NCI-H146 treated with DMSO at 0.1 percent for 48 hours (cell line): ENCODE results near the gene WWC2.
"Not testable (repeated sequence)": the region's sequence is repeated elsewhere in the genome, so short reads cannot be mapped to it uniquely, and the experiment has no call there.

Experiments used
- DNase-seq: peaks from one replicate; lab custom pipeline; 2025; ENCODE audit not compliant: unreplicated experiment; lab: John Stamatoyannopoulos, UW

The WWC2 gene

DNA sequence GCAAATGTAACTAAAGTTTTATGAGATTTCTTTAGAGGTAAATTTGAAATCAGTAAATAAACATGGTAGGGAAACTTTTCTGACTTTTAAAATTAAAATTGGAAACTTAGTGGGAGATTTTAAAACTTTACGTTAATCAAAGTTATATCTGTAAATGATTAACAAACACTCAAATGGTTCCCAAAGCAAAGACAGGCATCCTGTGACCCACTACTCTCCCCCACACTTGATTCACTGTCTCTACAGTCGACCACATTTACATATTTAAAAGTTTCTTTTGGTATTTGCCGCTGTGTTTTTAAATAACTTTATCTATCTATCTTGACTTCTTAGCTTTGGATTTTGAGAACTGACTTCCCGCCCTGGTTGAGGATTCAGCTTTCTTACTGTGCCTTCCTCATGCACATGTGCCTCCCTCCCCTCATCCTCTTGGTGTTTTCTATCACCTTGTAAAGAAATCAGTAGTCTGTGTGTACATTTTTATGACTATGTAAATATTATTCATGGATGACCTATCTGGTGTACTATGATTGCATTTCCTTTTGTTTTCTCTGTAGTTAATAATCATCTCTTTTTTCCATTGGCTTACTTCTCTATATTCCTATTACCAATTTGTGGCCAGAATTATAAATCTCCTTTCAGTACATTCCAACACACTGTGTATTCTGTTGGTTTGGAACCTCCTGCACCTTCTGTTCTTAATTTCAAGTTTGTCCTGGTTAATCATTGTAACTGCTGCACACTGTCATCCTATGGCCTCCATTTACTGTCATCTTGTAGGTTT lies 72.6 kb downstream of the WWC2 start:
- DNase-seq, result no peak

DNA sequence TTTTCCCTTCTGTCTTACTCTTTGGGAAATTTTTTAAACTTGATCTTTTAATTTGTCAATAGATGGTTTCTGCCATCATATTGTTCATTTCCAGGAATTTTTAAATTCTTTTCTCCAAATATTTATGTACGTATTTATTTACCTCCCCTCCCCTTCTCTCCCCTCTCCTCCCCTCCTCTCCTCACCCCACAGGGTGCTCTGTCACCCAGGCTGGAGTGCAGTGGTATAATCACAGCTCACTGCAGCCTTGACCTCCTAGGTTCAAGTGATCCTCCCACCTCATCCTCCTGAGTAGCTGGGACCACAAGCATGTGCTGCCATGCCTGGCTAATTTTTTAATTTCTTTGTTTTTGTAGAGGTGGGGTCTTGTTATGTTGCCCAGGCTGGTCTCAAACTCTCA lies 73.8 kb downstream of the WWC2 start:
- DNase-seq, result no peak

DNA sequence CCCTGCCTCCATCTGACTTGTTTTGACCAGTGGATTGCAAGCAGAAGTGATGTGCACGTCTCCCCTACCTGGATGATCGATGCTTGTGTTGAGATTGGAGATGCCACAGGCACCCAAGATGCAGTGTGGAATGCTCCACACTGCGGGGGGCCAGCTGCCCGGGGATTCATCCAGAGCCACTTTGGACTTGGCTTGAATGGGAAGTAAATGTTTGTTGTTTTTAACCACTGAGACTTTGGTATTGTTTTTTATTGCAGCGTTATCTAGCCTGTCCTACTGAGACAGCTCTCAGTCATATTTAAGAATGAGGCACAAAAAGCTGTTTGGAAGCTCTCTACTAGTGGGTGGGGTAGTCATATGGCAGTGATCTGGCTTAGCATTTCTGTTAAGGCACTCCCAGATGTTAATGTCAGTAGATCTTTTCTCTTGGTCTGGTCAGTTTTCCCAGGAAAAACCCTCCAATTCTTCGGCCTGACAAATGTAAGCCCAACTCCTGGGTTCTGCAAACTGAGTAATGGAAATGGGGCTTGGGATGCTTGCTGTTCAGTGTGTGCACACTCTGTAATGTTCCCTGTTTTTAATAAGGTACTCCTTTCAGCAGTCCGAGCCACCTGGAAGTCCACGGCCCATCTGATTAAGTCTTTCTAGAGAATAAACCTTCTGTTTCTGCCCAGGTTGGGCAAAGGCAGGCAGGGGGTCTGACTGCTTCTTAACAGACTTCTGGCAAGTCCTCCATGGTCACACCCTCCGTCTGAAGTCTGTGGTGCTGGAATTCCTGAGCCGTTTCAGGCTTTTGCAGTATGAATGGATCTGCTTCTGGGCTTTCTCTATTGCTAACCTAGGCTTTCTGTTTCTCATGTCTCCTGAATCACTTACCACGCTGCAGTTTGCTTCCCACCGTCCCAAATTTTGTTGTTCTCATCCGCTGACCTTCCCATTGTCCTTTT lies 74.8 kb downstream of the WWC2 start:
- no peak for DNase-seq

DNA sequence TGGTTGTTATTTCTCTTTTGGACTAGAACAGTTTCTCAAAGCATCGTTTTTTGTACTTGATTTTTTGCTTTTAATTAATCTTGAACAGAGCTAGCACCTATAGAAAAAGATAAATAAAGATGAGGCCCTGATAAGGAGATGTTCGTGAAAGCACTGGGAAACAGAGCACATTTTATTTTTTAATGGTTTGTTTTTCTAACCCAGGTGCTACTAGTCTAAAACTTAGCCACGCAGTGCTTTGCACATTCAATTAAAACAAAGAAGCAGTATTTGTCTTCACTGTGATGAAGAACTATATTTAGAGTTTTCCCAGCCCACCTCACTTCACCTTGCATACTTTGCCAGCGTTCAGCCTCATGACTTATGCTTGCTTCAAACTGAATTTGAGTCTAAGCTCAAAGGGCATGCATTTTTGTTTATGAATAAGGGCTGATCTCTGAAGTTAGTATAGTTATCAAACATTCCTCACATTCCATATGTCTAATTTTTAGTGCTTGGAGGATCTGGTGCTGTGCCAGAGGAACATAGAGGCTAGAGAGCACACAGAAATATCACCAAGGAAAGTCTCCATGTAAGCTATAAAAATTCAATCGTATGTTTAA lies 76.7 kb downstream of the WWC2 start:
- no peak for DNase-seq

DNA sequence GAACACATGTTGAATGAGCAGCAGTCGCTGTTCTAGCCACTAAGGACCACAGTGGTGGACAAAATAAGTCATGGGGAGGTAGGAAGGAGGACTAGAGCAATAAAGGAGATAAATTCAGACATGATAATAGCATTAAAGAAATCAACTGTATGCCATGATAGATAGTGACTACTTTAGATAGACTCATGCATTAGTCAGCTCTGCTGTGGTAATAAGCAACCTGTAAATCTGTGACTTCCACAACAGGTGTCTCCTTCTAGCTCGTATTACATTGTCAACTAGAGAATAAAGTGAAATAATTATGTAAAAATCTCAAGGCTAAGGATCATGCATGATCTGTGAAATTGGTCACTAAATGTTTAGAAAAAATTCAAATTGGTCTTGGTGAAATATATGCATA lies 77.9 kb downstream of the WWC2 start:
- no peak for DNase-seq

DNA sequence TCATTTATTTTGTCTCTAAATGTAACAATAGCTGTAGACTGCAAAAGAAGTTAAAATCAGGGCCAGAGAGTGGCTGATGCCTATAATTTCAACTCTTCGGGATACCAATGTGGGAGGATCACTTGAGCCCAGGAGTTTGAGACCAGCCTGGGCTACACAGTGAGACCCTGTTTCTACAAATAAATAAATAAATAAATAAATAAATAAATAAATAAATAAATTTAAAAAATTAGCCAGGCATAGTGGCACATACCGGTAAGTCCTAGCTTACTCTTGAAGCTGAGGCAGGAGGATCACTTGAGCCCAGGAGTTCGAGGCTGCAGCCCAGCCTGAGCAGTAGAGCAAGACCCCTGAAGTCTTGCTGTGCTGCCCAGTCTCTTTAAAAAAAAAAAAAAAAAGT lies 79.1 kb downstream of the WWC2 start:
- no peak for DNase-seq

DNA sequence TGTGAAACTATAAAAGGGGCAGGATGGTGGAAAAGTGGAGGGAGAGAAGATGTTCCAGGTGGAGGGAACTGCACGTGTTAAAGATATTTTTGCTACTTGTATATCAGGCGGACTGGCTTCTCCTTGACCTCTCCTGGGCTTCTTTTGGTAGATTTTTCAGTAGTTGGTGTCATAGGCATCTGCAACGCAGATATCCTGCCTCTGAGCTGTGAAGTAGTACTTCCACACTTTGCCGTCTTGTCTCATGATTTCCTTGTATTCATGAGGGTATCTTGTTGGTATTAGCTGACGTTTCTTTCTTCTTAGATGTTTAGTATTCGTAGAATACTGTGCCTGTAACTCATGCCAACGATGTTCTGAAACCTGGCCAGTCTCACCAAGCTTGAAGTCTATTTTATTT lies 81.0 kb downstream of the WWC2 start:
- no peak for DNase-seq

DNA sequence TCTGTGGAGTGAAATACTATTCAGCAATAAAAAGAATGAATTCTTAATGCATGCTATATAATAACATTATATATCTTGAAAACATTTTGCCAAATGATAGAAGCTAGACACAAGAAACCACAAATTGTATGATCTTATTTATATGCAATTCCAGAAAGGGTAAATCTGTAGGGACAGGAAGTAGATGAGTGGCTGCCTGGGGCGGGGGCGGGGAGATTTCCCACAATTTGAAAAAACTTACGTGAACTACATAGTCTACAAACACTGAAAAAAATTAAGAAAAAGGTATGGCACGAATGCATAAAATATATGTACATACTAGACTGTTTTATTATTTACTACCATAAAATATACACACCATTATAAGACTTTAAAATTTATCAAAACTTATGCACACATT lies 81.6 kb downstream of the WWC2 start:
- no peak for DNase-seq

DNA sequence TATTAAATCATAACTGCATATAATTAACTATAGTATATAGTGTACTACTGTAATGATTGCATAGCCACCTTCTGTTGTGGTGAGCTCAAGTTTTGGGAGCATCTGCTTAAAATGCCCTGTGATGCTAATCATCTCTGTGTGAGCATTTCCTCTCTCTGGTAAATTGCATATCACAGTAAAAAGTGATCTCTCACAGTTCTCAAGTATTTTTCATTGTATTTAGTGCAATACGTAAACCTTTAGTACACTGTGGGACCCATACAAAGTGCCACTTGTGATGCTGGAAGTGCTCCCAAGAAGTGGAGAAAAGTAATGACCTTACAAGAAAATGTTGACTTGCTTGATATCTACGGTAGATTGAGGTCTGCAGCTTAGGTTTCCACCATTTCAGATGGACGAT lies 82.0 kb downstream of the WWC2 start:
- DNase-seq, result no peak

DNA sequence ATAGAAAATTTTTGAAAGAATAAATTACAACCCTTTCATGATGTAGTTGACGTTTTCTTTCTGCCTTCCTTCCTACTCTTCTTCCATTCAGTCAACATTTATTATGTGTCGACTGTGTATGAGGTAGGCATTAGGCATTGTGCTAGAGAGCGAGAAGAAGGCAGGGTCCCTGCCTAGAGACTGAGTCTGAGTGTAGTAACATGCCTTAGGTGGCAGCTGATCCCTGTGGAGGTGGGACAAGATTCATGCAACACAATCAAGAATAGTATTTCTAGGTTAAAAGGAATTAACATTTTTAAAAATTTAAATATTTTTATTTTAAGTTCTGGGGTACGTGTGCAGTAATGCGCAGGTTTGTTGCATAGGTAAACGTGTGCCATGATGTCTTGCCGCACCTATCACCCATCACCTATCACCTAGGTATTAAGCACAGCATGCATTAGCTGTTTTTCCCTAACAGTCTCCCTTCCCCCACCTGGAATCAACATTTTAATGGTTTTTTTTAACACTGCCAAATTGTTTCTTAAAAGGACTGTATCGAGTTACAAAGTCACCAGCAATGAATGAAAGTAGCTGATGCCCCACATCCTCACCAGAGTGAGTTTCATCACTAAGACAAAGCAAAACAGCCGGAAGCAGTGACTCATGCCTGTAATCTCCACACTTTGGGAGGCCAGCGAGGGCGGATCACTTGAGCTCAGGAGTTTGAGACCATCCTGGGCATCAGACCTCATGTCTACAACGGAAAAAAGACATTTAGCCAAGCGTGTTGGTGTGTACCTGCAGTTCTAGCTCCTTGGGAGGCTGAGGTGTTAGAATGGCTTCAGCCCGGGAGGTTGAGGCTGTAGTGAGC lies 84.0 kb downstream of the WWC2 start:
- DNase-seq, result no peak

DNA sequence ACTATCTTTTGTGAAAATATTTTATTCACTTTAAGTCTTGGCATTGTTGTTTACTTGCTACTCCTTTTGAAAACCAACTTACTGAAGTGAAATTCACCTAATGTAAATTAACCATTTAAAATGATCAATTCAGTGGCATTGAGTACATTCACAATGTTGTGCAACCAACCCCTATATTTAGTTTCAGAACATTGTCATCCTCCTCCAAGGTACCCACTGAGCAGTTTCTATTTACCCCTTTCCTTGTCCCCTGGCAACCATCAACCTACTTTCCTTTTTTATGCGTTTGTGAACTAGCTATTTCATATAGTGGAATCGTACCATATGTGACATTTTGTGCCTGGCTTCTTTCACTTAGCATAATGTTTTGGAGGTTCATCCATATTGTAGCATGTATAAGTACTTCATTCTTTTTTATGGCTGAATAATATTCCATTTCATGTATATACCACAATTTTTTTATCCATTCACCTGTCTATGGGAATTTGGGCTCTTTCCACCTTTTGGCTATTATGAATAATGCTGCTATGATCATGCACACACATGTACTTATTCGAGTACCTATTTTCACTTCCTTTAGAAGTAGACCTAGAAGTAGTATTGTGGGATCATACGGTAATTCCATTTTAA lies 85.0 kb downstream of the WWC2 start:
- no peak for DNase-seq

DNA sequence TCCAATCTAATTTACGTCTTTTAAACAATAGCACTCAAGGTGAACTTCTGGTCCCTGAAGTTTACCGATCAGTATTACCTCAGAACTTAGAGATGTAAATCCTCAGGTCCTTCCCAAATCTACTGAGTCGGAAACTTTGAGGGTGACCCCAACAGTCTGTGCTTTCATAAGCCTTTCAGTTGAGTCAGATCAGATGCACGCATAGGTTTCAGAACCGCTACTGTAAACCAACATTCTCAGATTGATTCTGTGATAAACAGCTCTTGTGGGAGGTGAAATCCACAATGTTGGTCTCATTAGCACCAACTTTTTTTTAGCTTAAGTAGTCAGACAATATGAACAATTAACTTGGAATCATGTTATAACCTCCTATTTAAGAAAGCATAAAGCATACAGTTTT lies 86.0 kb downstream of the WWC2 start:
- DNase-seq, result no peak

DNA sequence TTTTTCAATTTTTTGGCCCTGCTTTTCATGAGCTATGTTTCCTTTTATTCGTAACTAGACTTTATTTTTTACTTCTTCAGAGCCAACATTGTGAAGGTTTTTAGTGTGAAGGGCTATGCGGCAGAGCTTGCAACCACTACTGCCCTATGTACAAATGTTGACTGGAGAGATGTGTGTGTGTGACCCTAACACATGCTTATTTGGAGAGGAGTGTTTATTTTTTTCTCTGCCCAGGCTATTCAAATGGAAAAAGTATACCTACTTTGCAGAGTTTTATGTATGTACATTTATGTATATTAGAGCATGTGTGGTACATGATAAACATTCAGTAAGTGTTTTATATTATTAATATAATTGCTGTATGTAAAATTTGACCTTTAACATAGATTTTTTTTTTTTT lies 86.5 kb downstream of the WWC2 start:
- DNase-seq, result no peak

DNA sequence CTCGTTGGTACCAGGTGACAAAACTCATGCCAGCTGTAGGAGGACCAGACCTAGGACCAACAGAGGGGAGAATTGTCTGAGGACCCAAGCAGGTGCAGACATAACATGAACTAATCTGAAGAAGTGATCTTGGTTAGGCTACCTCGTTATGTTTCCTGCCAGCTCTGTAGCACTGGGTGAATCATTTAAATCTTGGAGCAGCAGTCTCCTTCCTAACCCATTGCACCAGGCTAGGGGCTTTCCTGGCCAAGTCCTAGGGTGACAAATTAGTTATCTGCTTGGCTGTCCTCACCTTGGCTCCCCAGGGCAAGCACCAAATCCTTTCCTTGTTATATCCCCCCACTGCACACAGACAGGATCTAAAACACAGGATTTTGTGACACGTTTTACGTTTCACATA lies 87.8 kb downstream of the WWC2 start:
- no peak for DNase-seq

DNA sequence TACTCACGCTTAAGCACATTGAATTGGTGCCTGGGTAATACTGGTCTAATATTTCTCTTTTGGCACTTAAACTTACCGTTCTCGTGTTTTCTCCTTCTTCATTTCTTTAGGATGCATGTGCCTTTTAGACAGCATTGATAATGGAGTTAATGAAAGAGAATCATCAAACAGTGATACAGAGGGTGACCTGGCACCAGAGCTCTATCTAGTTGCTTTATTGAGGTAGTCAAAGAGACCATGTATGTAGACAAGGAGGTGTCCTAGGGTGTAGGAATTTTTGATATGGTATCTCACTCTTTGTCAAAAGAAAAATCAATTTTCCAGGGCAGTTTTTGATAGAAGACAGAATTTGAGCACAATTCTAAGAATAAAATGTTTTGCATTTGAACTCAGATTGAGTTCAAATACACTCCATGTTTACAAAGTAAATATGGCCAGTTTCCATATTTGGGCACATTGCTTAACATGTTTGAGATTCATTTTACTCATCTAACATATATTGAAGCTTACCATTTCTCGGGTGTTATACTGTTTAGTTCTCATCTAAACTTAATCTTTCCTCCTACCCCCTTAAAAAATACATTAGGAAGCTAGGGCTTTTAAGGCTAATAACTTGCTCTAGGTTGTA lies 92.0 kb downstream of the WWC2 start:
- no peak for DNase-seq

DNA sequence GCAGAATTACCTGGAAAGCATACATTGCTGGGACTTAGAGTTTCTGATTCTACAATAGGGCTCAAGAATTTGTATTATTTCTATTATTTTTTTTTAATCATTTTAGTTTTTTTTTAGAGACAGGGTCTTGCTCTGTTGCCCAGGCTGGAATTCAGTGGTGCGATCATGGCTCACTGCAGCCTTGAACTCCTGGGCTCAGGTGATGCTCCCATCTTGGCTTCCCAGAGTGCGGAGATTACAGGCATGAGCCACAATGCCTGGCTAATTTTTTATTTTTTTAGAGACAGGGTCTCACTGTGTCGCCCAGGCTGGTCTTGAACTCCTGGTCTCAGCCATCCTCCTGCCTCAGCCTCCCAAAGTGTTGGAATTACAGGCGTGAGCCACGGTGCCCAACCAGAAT lies 92.6 kb downstream of the WWC2 start:
- no peak for DNase-seq

DNA sequence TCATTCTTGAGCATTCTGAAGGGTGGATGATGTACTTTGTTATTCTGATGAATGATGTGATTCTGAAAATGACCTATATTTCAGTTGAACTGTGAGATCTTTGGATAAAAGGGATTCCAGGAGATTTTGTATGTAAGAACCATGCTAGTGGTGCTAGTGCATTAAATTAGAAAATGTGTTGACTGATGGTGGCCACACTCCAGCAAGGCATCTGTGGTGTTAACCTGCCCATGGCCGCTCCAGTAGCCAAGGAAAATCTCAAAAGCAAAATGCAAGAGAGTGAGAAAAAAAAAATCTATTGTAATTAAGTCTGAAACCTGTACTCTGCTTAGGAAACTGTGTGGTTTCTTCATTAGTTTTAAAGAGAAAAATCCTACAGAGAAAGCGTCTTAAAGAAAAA lies 93.5 kb downstream of the WWC2 start:
- no peak for DNase-seq

DNA sequence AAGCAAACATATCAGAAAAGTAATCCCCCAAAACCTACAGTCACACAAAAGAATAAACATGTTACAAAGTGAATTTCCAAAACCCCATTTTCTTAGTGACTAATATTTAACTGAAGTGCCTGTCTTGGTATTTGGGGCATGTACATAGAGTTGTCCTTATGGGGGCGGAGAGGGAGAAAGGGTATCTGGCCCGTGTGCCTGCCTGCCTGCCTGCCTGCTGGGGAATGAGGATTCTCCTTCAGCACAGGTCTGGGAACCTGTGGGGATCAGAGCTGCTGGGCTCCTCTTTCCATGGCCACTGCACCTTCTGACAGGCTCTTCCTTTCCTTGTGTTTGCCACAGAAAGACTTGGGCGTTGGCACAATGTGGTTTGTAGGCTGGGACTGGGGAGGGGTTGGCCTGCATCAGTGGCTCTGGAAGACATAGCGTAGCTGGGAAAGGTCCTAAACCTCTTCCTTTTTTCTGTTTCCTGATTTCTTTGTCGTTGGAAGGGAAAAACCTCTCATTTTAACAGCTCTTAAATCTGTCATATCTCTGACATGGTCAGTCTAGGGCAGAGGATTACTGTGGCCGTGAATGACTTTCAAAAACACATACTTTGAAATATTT lies 94.8 kb downstream of the WWC2 start:
- not testable (repeated sequence) for DNase-seq

DNA sequence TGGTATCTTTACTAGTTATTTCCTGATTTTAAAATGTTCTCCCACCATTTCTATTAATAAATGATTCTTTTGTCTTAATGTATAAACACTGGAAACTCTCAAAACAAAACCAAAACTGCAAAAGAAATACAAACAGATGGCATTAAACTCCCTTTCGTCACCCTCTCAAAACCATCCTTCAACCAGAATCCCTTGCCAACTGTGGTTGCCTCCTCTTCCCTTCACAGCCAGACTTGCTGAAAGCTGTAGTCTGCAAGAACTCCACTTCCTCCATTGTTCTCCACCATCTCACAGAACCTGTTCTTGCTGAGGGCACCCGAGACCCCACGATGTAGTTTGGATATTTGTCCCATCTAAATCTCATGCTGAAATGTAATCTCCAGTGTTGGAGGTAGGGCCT lies 96.5 kb downstream of the WWC2 start:
- DNase-seq, result no peak

DNA sequence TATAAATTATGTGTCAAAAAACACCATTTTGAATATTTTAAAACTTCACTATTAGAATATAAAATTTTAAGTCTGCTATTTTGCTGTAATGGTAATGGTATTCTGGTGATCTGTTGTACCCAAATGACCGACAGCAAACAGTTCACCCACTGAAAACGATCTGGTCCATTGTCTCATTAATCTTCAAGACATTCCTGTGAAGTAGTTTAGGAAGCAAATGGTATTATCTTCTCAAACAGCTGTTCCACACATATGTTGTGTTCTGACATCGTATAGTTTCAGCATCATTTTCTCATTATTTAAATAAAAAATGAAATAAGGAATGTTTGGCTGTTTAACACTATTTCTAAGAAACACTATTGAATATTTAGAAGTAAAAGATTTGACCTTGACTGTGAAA lies 98.1 kb downstream of the WWC2 start:
- DNase-seq, result no peak
